Measurements from ENCODE around the gene AGAP1.

DNA sequence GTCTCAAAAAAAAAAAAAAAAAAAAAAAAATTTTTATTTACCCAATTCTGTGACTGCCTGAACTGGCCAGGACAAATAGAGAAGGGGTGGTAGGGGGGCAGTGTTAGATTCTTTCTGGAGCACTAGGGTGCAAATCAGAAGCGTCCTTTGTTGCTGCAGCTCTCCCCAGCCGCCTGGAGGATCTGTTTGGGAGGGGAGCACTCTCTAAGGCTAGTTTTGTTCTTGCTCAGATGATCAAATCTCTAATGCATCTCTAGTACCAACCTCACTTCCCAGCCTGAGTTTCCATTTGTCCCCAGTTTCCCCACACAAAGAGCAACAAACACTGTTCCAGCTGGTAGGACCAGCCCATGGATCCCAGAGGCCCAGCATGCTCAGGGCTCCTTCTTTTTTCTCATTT, 591.4 kb downstream of the AGAP1 start:
- TF ChIP-seq, protein P1, sequence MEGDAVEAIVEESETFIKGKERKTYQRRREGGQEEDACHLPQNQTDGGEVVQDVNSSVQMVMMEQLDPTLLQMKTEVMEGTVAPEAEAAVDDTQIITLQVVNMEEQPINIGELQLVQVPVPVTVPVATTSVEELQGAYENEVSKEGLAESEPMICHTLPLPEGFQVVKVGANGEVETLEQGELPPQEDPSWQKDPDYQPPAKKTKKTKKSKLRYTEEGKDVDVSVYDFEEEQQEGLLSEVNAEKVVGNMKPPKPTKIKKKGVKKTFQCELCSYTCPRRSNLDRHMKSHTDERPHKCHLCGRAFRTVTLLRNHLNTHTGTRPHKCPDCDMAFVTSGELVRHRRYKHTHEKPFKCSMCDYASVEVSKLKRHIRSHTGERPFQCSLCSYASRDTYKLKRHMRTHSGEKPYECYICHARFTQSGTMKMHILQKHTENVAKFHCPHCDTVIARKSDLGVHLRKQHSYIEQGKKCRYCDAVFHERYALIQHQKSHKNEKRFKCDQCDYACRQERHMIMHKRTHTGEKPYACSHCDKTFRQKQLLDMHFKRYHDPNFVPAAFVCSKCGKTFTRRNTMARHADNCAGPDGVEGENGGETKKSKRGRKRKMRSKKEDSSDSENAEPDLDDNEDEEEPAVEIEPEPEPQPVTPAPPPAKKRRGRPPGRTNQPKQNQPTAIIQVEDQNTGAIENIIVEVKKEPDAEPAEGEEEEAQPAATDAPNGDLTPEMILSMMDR (IDR thresholded peaks at IDR 0.05) = no peak
- TF ChIP-seq EP300 (IDR thresholded peaks at IDR 0.05) (no peak), POLR2AphosphoS5 (IDR thresholded peaks at IDR 0.05) (no peak)
